HG03342 (cell line): ENCODE data around the gene ANKRD11.
"Not testable (repeated sequence)": the region's sequence is repeated elsewhere in the genome, so short reads cannot be mapped to it uniquely, and the experiment has no call there.

Source experiments
- ATAC-seq: cut with Tn5 transposase; IDR thresholded peaks from one replicate; pipeline ENCODE4 v1.9.1; 2021; ENCODE audit warnings: mild to moderate bottlenecking, moderate library complexity; ENCODE audit not compliant: unreplicated experiment

ANKRD11 gene

GRCh38 chr16:89454378-89455125 lies 35.8 kb downstream of the ANKRD11 start:
- ATAC-seq, result not testable (repeated sequence)

GRCh38 chr16:89453501-89454321 lies 36.6 kb downstream of the ANKRD11 start:
- ATAC-seq, result no peak

GRCh38 chr16:89452925-89453324 lies 37.4 kb downstream of the ANKRD11 start:
- no peak for ATAC-seq

- no peak for ATAC-seq
Measured at GRCh38 chr16:89452241-89452640, 38.1 kb downstream of the ANKRD11 start.

- no peak for ATAC-seq
Measured at GRCh38 chr16:89450537-89450936, 39.8 kb downstream of the ANKRD11 start.

GRCh38 chr16:89449726-89450335 lies 40.5 kb downstream of the ANKRD11 start:
- no peak for ATAC-seq

- ATAC-seq, result no peak
Measured at GRCh38 chr16:89448656-89449055, 41.7 kb downstream of the ANKRD11 start.

GRCh38 chr16:89446975-89447293 lies 43.4 kb downstream of the ANKRD11 start:
- ATAC-seq, result no peak

GRCh38 chr16:89446136-89446974 lies 44.0 kb downstream of the ANKRD11 start:
- no peak for ATAC-seq

GRCh38 chr16:89445166-89445565 lies 45.2 kb downstream of the ANKRD11 start:
- no peak for ATAC-seq

- ATAC-seq, result no peak
Measured at GRCh38 chr16:89444728-89445127, 45.6 kb downstream of the ANKRD11 start.

- ATAC-seq, result no peak
Measured at GRCh38 chr16:89444151-89444723, 46.1 kb downstream of the ANKRD11 start.

GRCh38 chr16:89443727-89444084 lies 46.7 kb downstream of the ANKRD11 start:
- ATAC-seq, result no peak

GRCh38 chr16:89442990-89443726 lies 47.2 kb downstream of the ANKRD11 start:
- ATAC-seq, result no peak

GRCh38 chr16:89442588-89442987 lies 47.8 kb downstream of the ANKRD11 start:
- ATAC-seq, result no peak

- no peak for ATAC-seq
Measured at GRCh38 chr16:89439659-89440058, 50.7 kb downstream of the ANKRD11 start.

GRCh38 chr16:89437991-89438390 lies 52.4 kb downstream of the ANKRD11 start:
- no peak for ATAC-seq

- ATAC-seq, result no peak
Measured at GRCh38 chr16:89437251-89437987, 52.9 kb downstream of the ANKRD11 start.

GRCh38 chr16:89436366-89436765 lies 54.0 kb downstream of the ANKRD11 start:
- ATAC-seq, result no peak
